Neural cell (in vitro differentiated cells): ENCODE data around the gene OR6B3. TPM values are rescaled to one million over a fixed set of nuclear protein-coding genes. Genes with fewer than 3 reads are reported as not detected.

Experiments used
- H2AFZ ChIP-seq: fragments of 200-600, 300-800 bp; sonication (generic), shearing (Covaris generic); 2 replicates; pipeline ENCODE4 v1.6.0; 2014; ENCODE audit warnings: low read depth, mild to moderate bottlenecking, antibody characterized with exemption, low read length, moderate library complexity
- H3F3A ChIP-seq: fragments of 200-600 bp; shearing (Covaris generic); 2 replicates; pipeline ENCODE4 v1.6.1; 2016; ENCODE audit warnings: mild to moderate bottlenecking, moderate library complexity, mixed read lengths, antibody characterized with exemption, low read length; ENCODE audit not compliant: insufficient read depth, poor library complexity, severe bottlenecking
- H3K27ac ChIP-seq: fragments of 200-600, 300-800 bp; sonication (generic), shearing (Covaris generic); 2 replicates; pipeline ENCODE4 v1.5.1; 2014; ENCODE audit warnings: mild to moderate bottlenecking, low read length, moderate library complexity
- H3K27me3 ChIP-seq: fragments of 300-800, 200-600 bp; sonication (generic), shearing (Covaris generic); 2 replicates; pipeline ENCODE4 v1.6.0; 2014; ENCODE audit warnings: mild to moderate bottlenecking, low read depth, low read length, moderate library complexity; ENCODE audit not compliant: insufficient read depth
- H3K36me3 ChIP-seq: fragments of 300-800, 200-600 bp; sonication (generic), shearing (Covaris generic); 2 replicates; pipeline ENCODE4 v1.5.1; 2014; ENCODE audit warnings: mild to moderate bottlenecking, antibody characterized with exemption, low read length, moderate library complexity; ENCODE audit not compliant: insufficient read depth
- H3K4me2 ChIP-seq: fragments of 300-800, 200-600 bp; sonication (generic), shearing (Covaris generic); 2 replicates; pipeline ENCODE4 v1.6.0; 2014; ENCODE audit warnings: mild to moderate bottlenecking, low read length
- H3K4me3 ChIP-seq: fragments of 300-800, 200-600 bp; sonication (generic), shearing (Covaris generic); 2 replicates; pipeline ENCODE4 v1.5.1; 2014; ENCODE audit warnings: mild to moderate bottlenecking, low read length, moderate library complexity
- H3K79me2 ChIP-seq: fragments of 200-600 bp; shearing (Covaris generic); replicated peaks from 2 replicates; pipeline ENCODE4 v1.6.0; 2014; ENCODE audit warnings: mild to moderate bottlenecking, low read length, moderate library complexity; ENCODE audit not compliant: insufficient read depth
- H3K9ac ChIP-seq: fragments of 300-800, 200-600 bp; sonication (generic), shearing (Covaris generic); 2 replicates; pipeline ENCODE4 v1.6.1; 2016; ENCODE audit warnings: mild to moderate bottlenecking, low read length, mixed read lengths
- H3K9me2 ChIP-seq: fragments of 200-600 bp; shearing (Covaris generic); 2 replicates; pipeline ENCODE4 v1.6.1; 2016; ENCODE audit warnings: mild to moderate bottlenecking, low read length, mixed read lengths; ENCODE audit not compliant: insufficient read depth
- H3K9me3 ChIP-seq: fragments of 200-600, 300-800 bp; sonication (generic), shearing (Covaris generic); 2 replicates; pipeline ENCODE4 v1.6.1; 2016; ENCODE audit warnings: mild to moderate bottlenecking, mixed run types, low read length, moderate library complexity, mixed read lengths
- H4K20me1 ChIP-seq: fragments of 200-600 bp; shearing (Covaris generic); 2 replicates; pipeline ENCODE4 v1.6.1; 2016; ENCODE audit warnings: mild to moderate bottlenecking, mixed run types; ENCODE audit not compliant: insufficient read depth
- CTCF ChIP-seq: fragments of 450-650 bp; IDR thresholded peaks from 2 replicates; pipeline ENCODE4 v1.5.1; 2014; ENCODE audit warnings: antibody characterized with exemption, mild to moderate bottlenecking, moderate library complexity; ENCODE audit not compliant: poor library complexity, severe bottlenecking
- EP300 ChIP-seq: fragments of 450-650 bp; conservative IDR thresholded peaks from 2 replicates; pipeline ENCODE4 v1.6.1; 2014; ENCODE audit warnings: antibody characterized with exemption, mild to moderate bottlenecking, moderate library complexity; ENCODE audit not compliant: poor library complexity, severe bottlenecking
- EZH2 ChIP-seq: fragments of 200-600, 300-800 bp; shearing (Covaris generic), sonication (generic); IDR thresholded peaks from 2 replicates; pipeline ENCODE4 v1.6.1; 2014; ENCODE audit warnings: antibody characterized with exemption, low read length, borderline replicate concordance, mild to moderate bottlenecking; ENCODE audit not compliant: insufficient read depth, poor library complexity, severe bottlenecking
- MXI1 ChIP-seq: fragments of 450-650 bp; conservative IDR thresholded peaks from 2 replicates; pipeline ENCODE4 v1.6.1; 2014; ENCODE audit warnings: antibody characterized with exemption, mild to moderate bottlenecking; ENCODE audit not compliant: poor library complexity, severe bottlenecking
- POLR2AphosphoS5 ChIP-seq: IDR thresholded peaks from 2 replicates; pipeline ENCODE4 v1.6.1; 2012
- RAD21 ChIP-seq: fragments of 450-650 bp; conservative IDR thresholded peaks from 2 replicates; pipeline ENCODE4 v1.6.1; 2014; ENCODE audit warnings: antibody characterized with exemption, mild to moderate bottlenecking, moderate library complexity
- REST ChIP-seq: IDR thresholded peaks from 2 replicates; pipeline ENCODE4 v1.6.1; 2012; ENCODE audit warnings: borderline replicate concordance
- SMC3 ChIP-seq: fragments of 450-650 bp; conservative IDR thresholded peaks from 2 replicates; pipeline ENCODE4 v1.6.1; 2014; ENCODE audit warnings: antibody characterized with exemption, mild to moderate bottlenecking, moderate library complexity; ENCODE audit not compliant: poor library complexity
- TAF1 ChIP-seq: IDR thresholded peaks from 2 replicates; pipeline ENCODE4 v1.6.1; 2012; ENCODE audit warnings: low read depth
- polyA plus RNA-seq: library from polyadenylated mRNA; depleted of rRNA; stranded (reverse); fragments of >200 nt; gene quantifications from 2 replicates; pipeline ENCODE4 v1.2.3, GENCODE V29; 2014

OR6B3 gene
- polyA plus RNA-seq, 1 donor from 2014 or later: not detected

GRCh38 chr2:240069829-240070228 lies 16.5 kb upstream of the OR6B3 start:
- no peak for TF ChIP-seq EP300
- TF ChIP-seq EZH2: no peak
- TF ChIP-seq RAD21: no peak
- no peaks in the 10 kb centered on the region for H3F3A ChIP-seq
- H3K4me2 ChIP-seq: no peak overlapping the region
- H3K36me3 ChIP-seq: no peaks in the 10 kb centered on the region
- no peaks in the 10 kb centered on the region for H3K79me2 ChIP-seq
- H2AFZ ChIP-seq: no peak overlapping the region
- no peak overlapping the region for H3K4me3 ChIP-seq
- no peaks in the 10 kb centered on the region for H3K27me3 ChIP-seq
- H3K9me2 ChIP-seq: no peaks in the 10 kb centered on the region
- no peaks in the 10 kb centered on the region for H3K9me3 ChIP-seq
- H4K20me1 ChIP-seq: no peaks in the 10 kb centered on the region
- no peak overlapping the region for H3K9ac ChIP-seq
- no peak overlapping the region for H3K27ac ChIP-seq

DNA sequence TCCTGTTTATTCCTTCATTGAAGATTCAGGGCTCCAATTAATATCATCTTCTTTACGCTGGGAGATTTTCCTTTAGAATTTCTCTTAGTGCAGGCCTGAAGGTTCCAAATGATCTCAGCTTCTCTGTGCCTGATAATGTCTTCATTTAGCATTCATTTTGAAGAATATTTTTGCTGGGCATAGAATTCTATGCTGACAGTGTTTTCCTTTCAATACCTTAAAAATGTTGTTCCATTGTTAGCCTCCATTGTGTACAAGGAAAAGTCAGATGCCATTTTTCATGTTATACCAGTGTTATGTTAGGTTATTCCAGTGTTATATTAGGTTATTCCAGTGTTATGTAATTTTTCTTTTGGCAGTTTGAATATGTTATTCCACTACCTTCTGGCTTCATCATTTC lies 14.9 kb upstream of the OR6B3 start:
- Histone ChIP-seq H3K9ac (no peak overlapping the region), H4K20me1 (no peaks in the 10 kb centered on the region), H3K4me2 (no peak overlapping the region), H3K9me3 (no peaks in the 10 kb centered on the region), H3K27me3 (no peaks in the 10 kb centered on the region), H3K27ac (no peak overlapping the region), H2AFZ (no peak overlapping the region), H3K9me2 (no peaks in the 10 kb centered on the region), H3K4me3 (no peak overlapping the region), H3F3A (no peaks in the 10 kb centered on the region), H3K79me2 (no peaks in the 10 kb centered on the region), H3K36me3 (no peaks in the 10 kb centered on the region)
- no peak for TF ChIP-seq REST
- TF ChIP-seq CTCF: no peak
- TF ChIP-seq RAD21: no peak
- TF ChIP-seq EZH2: no peak
- no peak for TF ChIP-seq POLR2AphosphoS5
- TF ChIP-seq SMC3: no peak
- TF ChIP-seq TAF1: no peak
- TF ChIP-seq EP300: no peak
- no peak for TF ChIP-seq MXI1

- Histone ChIP-seq H3K9ac (no peak overlapping the region), H3K9me3 (no peaks in the 10 kb centered on the region), H3K36me3 (no peaks in the 10 kb centered on the region), H3K79me2 (no peaks in the 10 kb centered on the region), H3K27me3 (no peaks in the 10 kb centered on the region), H3F3A (no peaks in the 10 kb centered on the region), H3K27ac (no peak overlapping the region), H4K20me1 (no peaks in the 10 kb centered on the region), H3K4me3 (no peak overlapping the region), H2AFZ (no peak overlapping the region), H3K4me2 (no peak overlapping the region), H3K9me2 (no peaks in the 10 kb centered on the region)
- no peak for TF ChIP-seq RAD21
- TF ChIP-seq TAF1: no peak
- TF ChIP-seq REST: no peak
Measured at GRCh38 chr2:240066489-240066888, 13.2 kb upstream of the OR6B3 start.
